Activated naive CD4-positive, alpha-beta T cell treated with anti-CD3 and anti-CD28 coated beads, Interleukin-2, amount 50 U/mL, for 72 hours (primary cell): ENCODE measurements around the gene CLINT1. TPM values are rescaled to one million over a fixed set of nuclear protein-coding genes. Genes with fewer than 3 reads are reported as not detected.
A peak's percentile ranks its signal among the peaks of the same experiment; 100 is the strongest.
"Not testable (repeated sequence)": the region's sequence is repeated elsewhere in the genome, so short reads cannot be mapped to it uniquely, and the experiment has no call there.

ENCODE experiments used
- ATAC-seq, 2 donors: fragments of 150-1000 bp; cut with Tn5 transposase; 2 replicates each; pipeline ENCODE4 v1.10.0; 2021; ENCODE audit warnings: mild to moderate bottlenecking in 2 of 2, moderate library complexity in 2 of 2
- DNase-seq, 2 donors: peaks; one replicate each; pipeline ENCODE4 v3.0.0; 2021 to 2022; ENCODE audit warnings: low spot score in 2 of 2
- H3K27ac Mint-ChIP-seq, 2 donors: one replicate each; pipeline ENCODE4 v1.8.0; 2022; ENCODE audit warnings: mild to moderate bottlenecking in 2 of 2, mixed read lengths in 2 of 2
- H3K36me3 Mint-ChIP-seq, 2 donors: one replicate each; pipeline ENCODE4 v1.8.0; 2022; ENCODE audit warnings: mixed read lengths in 2 of 2
- H3K9me3 Mint-ChIP-seq, 2 donors: one replicate each; pipeline ENCODE4 v1.8.0; 2022; ENCODE audit warnings: mixed read lengths in 2 of 2
- total RNA-seq, 2 donors: library from RNA; stranded (reverse); gene quantifications; one replicate each; pipeline ENCODE4 v1.2.3, GENCODE V29; 2022

CLINT1 gene
- 10 to 100 TPM; 48.4 to 71.0 TPM for total RNA-seq

DNA sequence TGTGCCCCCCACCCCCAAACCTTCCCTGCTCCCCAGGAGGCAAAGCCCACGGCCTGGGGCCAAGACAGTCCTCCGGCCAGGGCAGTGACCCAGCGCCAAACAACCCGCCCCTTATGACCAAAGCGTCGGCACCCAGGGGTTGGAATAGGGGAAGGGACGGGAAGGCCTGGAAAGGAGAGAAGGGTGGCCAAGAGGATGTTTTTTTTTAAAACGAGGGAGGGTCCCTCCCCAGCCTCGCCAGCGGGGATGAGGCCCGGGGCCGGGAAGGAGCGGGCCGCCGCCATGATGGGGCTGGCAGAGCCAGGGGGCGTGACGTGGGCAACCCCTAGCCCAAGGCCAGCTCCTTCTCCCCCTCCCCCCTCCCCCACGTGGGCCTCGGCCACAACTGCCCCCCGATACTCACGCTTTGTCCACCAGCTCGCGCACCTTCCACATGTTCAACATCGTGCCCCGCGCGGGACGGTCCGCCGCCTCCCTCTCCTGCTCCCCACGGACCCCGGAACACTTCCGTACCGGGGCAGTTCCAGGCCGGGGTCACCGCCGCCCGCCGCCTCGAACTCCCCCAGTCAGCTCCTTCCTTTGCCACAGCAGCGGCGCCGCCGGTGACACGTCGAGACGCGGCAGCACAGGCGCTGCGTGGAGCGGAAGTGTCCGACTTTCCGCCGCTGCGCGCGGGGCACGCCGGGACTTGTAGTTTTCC is at the start of gene CLINT1:
TSS of gene CLINT1 (minus strand) at position 619 of the 700 bp plus-strand sequence. CDS start at position 444, 175 bp downstream.
- ATAC-seq (peak; percentile 74 to 84), DNase-seq (peak; percentile 82 to 88)
- Mint-ChIP-seq H3K27ac (peak within 1 kb of the TSS; percentile 95 to 97), H3K36me3 (peaks cover 0 to 7% of the 10 kb centered on the region in 2 donors), H3K9me3 (no peaks in the 10 kb centered on the region)

DNA sequence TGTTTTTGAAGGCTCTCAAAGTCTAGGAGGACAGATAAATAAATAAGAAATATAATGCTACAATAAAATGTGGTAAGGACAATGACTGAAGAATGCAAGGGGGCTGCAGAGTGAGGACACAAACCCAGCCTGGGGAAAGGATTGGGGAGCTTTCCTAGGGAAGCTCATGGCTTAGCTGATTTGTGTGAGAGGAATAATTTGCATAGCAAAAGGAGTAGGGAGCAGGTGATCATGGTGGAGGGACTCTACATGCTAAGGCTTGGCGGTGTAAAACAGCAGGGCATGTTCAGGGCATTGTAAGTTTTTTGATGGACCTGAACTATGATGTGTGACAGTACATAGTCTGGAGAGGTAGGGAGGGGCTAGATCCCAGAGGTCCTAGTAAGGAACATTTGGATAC is 49.5 kb upstream of the CLINT1 start:
- Mint-ChIP-seq H3K9me3 (no peaks in the 10 kb centered on the region), H3K27ac (no peak overlapping the region), H3K36me3 (no peaks in the 10 kb centered on the region)
- DNase-seq (no peak), ATAC-seq (no peak)

DNA sequence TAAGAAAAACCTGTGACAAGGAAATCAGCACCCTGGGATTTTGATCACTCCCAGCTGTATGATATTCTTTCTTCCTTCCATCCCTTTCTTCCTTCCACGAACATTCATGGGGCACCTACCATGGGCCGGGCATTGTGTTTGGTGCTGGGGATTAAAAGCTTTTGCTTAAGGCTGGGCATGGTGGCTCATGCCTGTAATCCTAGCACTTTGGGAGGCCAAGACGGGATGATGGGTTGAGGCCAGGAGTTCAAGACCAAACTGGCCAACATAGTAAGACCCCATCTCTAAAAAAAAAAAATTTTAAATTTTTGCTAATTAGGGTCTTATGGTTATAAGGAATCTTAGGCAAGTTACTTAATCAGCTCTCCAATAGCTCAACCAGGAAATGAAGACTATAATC is 48.5 kb upstream of the CLINT1 start:
- DNase-seq (no peak), ATAC-seq (no peak)
- no peaks in the 10 kb centered on the region for H3K36me3 Mint-ChIP-seq
- H3K9me3 Mint-ChIP-seq, result no peaks in the 10 kb centered on the region
- H3K27ac Mint-ChIP-seq, result no peak overlapping the region

DNA sequence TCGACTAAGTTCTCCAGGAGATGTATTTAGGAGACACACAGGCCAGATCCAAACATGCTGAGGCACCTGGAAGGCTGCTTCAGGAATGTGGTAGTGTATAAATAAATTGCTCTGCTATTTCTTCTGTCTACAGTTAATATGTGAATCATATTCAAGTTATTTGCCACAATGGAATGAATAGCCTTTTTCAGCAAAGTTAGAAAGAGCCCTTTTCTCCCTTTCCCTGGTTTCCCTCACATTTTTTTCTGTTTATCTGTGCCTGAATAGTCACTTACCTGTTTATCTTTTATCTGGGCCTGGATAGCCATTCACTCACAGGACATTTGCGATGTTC is 44.1 kb upstream of the CLINT1 start:
- ATAC-seq, result no peak
- no peak overlapping the region for H3K27ac Mint-ChIP-seq
- H3K36me3 Mint-ChIP-seq, result no peaks in the 10 kb centered on the region

DNA sequence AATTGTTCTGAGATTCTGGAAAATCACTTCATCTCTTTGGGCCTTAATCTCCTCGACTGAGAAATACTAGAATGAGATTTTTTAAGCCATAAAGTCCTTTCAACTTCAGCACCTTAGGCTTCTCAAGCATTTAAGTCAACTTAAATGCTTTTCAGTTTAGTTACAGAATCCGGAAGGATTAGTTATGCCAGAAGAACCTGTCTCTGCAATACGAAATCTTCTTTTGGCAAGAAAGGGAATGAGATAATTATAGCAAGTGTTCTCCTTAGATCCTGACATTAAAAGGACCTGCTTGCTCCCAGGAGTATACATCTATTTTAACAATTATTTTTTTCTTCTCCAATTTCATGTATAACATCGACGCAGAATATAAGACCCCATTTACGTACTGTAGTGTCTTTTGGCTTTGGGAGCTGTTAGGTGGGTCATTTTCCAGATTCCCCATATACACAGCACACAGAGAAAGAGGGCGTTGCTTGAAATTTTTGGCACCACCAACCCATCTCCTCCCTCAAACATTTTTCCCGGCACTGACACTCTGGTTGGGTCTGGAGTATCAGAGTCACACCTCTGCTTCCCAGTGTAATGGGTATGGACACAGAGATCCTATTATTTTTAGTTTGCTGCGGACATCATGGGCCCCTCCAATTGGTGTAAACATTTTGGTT is 43.6 kb upstream of the CLINT1 start:
- no peaks in the 10 kb centered on the region for H3K9me3 Mint-ChIP-seq
- H3K27ac Mint-ChIP-seq, result no peak overlapping the region
- H3K36me3 Mint-ChIP-seq, result no peaks in the 10 kb centered on the region
- no peak for DNase-seq
- ATAC-seq, result no peak

More for the DNA sequence above, 44.1 kb upstream of the CLINT1 start:
- H3K9me3 Mint-ChIP-seq, result no peaks in the 10 kb centered on the region
- DNase-seq, result no peak

DNA sequence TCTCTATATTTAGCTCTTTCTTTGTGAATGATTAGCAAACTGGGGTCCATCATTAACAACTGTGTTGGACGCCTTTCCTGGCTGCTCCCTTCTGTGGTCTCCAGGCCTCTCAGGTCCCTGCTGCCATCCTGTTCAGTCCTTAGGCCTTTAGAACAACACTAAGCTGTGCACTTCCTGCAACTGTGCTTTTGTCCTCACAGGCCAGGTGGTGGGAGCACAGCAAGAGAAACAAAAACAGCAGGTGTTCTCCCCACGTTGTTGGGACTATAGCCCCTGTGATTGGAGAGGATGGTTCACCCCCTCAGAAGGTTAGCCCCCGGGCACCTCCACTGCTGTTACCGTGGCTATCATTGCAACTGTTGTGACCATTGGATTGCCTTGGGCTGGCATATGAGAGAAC is 41.7 kb upstream of the CLINT1 start:
- Mint-ChIP-seq H3K9me3 (no peaks in the 10 kb centered on the region), H3K27ac (peak overlapping the region in 1 of 2 donors; percentile 22), H3K36me3 (no peaks in the 10 kb centered on the region)
- DNase-seq, result no peak
- no peak for ATAC-seq

DNA sequence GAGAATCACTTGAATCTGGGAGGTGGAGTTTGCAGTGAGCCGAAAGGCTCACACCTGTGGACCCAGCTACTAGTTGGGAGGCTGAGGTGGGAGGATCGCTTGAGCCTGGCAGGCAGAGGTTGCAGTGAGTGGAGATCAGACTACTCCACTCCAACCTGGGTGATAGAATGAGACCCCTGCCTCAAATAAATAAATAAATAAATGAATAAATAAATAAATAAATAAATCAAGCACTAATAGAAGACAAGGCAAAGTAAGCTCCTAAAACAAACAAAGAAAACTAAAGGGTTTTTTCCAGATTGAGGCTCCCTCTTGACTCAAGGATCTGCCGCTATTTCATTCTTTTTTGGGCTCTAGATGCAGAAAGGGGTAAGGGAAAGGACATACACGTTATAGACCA is 34.7 kb upstream of the CLINT1 start:
- no peak for ATAC-seq
- H3K9me3 Mint-ChIP-seq, result no peaks in the 10 kb centered on the region
- no peak for DNase-seq
- H3K36me3 Mint-ChIP-seq, result no peaks in the 10 kb centered on the region
- no peak overlapping the region for H3K27ac Mint-ChIP-seq

DNA sequence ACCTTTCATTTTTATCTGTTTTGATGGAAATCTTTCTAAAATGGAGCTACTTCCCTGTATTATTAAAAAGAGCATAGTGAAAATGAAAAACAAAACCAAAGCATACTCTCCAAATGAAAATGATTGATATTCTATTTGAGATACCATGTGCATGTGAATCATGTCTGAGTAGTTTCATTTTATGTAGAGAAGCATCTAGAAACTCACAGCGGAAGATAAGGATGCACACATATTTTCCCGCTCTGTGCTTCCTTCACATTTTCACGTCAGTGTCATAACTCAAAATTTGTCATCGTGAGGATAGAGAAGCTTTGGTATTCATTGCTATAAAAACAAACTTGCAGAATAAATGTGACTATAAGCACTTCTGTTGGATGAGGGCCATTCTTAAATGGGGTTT is 34.0 kb upstream of the CLINT1 start:
- Mint-ChIP-seq H3K27ac (peak overlapping the region in 1 of 2 donors; percentile 11), H3K36me3 (no peaks in the 10 kb centered on the region), H3K9me3 (no peaks in the 10 kb centered on the region)
- DNase-seq (no peak), ATAC-seq (peak in 1 of 2 donors; percentile 87)

DNA sequence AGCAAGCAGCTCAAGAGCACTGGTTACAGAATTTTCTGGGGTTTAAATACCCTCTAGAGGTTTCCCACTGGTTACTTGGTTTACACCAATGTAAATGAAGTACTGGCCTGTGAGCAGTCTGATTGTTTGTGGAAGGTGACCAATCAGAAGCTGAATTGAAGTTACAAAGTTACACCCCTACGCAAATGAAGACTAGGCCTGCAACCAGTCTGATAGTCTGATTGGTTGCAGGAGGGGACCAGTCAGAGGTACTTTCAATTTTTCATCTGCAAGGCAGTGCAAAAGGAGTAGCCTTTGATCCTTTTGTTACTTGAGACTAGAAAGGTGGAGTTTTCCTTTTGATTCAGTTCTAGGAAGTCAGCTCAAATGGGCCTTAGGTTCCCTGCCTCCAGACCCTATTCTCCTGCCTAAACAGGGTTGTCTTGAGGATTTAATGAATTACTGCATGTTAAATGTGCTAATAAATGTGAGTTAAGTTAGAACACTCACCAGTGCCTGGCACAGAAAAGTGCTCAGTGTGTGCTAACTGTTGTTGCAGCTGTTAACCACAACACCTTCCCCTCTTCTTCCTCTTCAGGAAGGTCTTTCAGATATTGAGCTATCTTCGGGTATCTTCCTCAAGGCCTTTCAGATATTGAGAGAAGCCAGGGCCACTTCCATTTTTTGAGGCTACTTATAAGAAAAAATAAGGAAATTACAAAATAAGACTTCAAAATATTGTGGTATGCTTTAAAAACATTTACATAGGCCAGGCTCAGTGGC is 32.1 kb upstream of the CLINT1 start:
- DNase-seq, result no peak
- Mint-ChIP-seq H3K36me3 (no peaks in the 10 kb centered on the region), H3K27ac (peak overlapping the region in 1 of 2 donors; percentile 35), H3K9me3 (no peaks in the 10 kb centered on the region)
- peak; percentile 23 to 73 for ATAC-seq

DNA sequence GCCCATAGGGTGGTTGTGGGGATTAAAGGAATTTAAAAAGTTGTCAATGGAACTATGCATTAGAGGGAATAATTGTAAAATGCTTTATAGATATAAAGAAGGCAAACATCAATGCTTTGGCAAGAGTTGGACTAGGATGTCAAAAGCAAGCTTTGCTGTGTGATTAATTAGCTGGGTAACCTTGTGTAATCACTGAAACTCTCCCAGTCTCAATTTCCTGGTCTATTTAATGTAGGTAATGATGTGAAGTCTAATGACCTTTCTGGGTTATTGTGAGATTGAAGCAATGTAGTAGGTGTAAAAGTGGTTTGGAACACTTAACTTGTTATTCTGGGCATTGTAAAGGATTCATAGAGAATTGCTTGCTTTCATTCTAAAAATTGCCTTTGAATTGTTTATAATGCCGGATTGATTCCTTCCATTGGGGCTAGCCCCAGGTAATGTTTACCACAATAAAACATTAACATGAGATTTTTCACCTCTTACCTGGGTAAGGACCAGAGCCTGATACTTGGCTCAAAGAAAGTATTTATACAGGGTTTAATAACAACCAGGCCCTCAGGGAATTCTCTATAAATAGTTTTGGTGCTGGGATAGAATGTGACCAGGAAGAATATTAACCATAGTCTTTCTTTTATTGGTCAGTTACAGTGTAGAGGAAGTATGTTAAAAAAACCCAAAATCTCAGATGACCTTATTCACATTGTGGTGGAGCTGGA is 30.0 kb upstream of the CLINT1 start:
- no peaks in the 10 kb centered on the region for H3K9me3 Mint-ChIP-seq
- H3K27ac Mint-ChIP-seq, result no peak overlapping the region
- DNase-seq, result no peak
- H3K36me3 Mint-ChIP-seq, result no peaks in the 10 kb centered on the region
- no peak for ATAC-seq

DNA sequence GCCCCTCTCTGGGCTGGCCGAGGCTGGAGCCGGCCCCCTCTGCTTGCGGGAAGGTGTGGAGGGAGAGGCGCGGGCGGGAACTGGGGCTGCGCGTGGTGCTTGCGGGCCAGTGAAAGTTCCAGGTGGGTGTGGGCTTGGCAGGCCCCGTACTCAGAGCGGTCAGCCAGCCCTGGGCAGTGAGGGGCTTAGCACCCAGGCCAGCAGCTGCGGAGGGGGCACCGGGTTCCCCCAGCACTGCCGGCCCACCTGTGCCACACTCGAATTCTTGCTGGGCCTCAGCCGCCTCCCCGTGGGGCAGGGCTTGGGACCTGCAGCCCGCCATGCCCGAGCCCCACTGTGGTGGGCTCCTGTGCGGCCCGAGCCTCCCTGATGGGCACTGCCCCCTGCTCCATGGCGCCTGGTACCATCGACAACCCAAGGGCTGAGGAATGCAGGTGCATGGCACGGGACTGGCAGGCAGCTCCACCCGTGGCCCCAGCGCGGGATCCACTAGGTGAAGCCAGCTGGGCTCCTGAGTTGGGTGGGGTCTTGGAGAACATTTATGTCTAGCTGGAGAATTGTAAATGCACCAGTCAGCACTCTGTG is 27.9 kb upstream of the CLINT1 start:
- DNase-seq (no peak), ATAC-seq (no peak)
- H3K36me3 Mint-ChIP-seq, result no peaks in the 10 kb centered on the region
- no peaks in the 10 kb centered on the region for H3K9me3 Mint-ChIP-seq
- H3K27ac Mint-ChIP-seq, result no peak overlapping the region

DNA sequence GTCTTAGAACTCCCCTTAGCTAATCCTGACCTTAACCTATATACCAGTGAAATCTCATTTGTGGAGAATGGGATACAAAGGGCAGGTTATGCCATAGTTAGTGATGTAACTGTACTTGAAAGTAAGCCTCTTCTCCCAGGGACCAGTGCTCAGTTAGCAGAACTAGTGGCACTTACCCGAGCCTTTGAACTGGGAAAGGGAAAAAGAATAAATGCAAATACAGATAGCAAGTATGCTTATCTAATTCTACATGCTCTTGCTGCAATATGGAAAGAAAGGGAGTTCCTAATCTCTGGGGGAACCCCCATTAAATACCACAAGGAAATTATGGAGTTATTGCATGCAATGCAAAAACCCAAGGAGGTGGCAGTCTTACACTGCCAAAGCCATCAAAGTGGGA is 26.1 kb upstream of the CLINT1 start:
- not testable (repeated sequence) for DNase-seq, ATAC-seq, H3K36me3 Mint-ChIP-seq, H3K27ac Mint-ChIP-seq, H3K9me3 Mint-ChIP-seq

DNA sequence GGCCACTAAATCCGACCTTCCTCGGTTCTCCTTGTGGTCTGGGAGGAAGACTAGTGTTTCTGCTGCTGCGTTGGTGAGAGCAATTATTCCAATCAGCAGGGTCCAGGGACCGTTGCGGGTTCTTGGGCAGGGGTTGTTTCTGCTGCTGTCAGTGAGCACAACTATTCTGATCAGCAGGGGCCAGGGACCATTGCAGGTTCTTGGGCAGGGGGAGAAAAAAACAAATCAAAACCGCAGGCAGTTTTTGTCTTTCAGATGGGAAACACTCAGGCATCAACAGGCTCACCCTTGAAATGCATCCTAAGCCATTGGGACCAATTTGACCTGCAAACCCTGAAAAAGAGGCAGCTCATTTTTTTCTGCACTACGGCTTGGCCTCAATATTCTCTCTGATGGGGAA is 22.6 kb upstream of the CLINT1 start:
- not testable (repeated sequence) for H3K27ac Mint-ChIP-seq, ATAC-seq, DNase-seq, H3K36me3 Mint-ChIP-seq, H3K9me3 Mint-ChIP-seq

DNA sequence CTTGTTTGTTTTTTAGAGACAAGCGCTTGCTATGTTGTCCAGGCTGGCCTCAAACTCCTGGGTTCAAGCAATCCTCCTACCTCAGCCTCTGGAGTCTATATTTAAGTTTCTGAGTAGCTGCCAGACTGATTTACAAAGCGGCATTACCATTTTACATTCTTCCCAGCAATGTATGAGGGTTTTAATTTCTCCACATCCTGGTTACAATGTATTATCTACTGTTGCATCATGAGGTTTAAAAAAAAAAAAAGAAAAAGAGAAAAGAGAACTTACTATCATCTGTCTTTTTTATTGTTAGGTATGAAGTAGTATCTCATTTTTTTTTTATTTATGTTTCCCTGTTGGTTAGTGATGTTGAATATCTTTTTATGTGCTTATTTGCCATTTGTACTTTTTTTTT is 18.9 kb upstream of the CLINT1 start:
- no peak overlapping the region for H3K27ac Mint-ChIP-seq
- no peaks in the 10 kb centered on the region for H3K9me3 Mint-ChIP-seq
- no peak for DNase-seq
- H3K36me3 Mint-ChIP-seq, result no peaks in the 10 kb centered on the region
- no peak for ATAC-seq

DNA sequence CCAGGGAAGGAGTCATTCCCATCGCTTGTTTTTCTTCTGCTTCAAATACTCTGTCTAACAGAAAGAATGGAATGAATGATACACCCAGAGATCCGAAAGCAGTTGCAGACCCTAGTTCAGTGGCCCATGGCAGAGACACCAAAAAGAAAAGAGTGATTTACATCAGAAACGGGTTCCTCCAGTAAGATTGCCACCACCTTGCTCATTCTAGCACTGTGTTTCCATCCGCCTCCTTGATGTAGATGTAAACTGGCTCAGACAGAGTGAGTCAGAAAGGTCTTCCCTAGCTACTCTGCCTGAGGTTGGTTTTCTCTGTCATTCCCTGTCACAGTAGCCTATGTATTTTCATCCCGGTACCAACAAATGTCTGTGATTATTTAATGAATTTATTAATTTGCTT is 15.9 kb upstream of the CLINT1 start:
- Mint-ChIP-seq H3K36me3 (no peaks in the 10 kb centered on the region), H3K9me3 (no peaks in the 10 kb centered on the region), H3K27ac (no peak overlapping the region)
- ATAC-seq (no peak), DNase-seq (no peak)
